GM19455 (cell line): Measurements from ENCODE around the gene MCCC2.
"Not testable (repeated sequence)": the region's sequence is repeated elsewhere in the genome, so short reads cannot be mapped to it uniquely, and the experiment has no call there.

Experiments
- ATAC-seq: cut with Tn5 transposase; IDR thresholded peaks from one replicate; pipeline ENCODE4 v1.9.1; 2021; ENCODE audit not compliant: unreplicated experiment

The MCCC2 gene

GRCh38 chr5:71658916-71659662, 71.9 kb downstream of the MCCC2 start:
- ATAC-seq = no peak

GRCh38 chr5:71662381-71662780, 75.2 kb downstream of the MCCC2 start:
- no peak for ATAC-seq

GRCh38 chr5:71663191-71663969, 76.2 kb downstream of the MCCC2 start:
- ATAC-seq = no peak

- ATAC-seq = not testable (repeated sequence)
Observed at GRCh38 chr5:71664615-71665014, 77.5 kb downstream of the MCCC2 start.

GRCh38 chr5:71666321-71666720, 79.2 kb downstream of the MCCC2 start:
- no peak for ATAC-seq

- ATAC-seq = no peak
Observed at GRCh38 chr5:71677977-71678376, 90.8 kb downstream of the MCCC2 start.

- no peak for ATAC-seq
Observed at GRCh38 chr5:71679714-71680113, 92.6 kb downstream of the MCCC2 start.

GRCh38 chr5:71680510-71680909, 93.4 kb downstream of the MCCC2 start:
- no peak for ATAC-seq

GRCh38 chr5:71681296-71681695, 94.2 kb downstream of the MCCC2 start:
- no peak for ATAC-seq

GRCh38 chr5:71684309-71684708, 97.2 kb downstream of the MCCC2 start:
- no peak for ATAC-seq

GRCh38 chr5:71693828-71694427, 106.8 kb downstream of the MCCC2 start:
- ATAC-seq = no peak

GRCh38 chr5:71695071-71695470, 107.9 kb downstream of the MCCC2 start:
- no peak for ATAC-seq

GRCh38 chr5:71695595-71695994, 108.5 kb downstream of the MCCC2 start:
- no peak for ATAC-seq

- no peak for ATAC-seq
Observed at GRCh38 chr5:71697967-71698366, 110.8 kb downstream of the MCCC2 start.

GRCh38 chr5:71699233-71699632, 112.1 kb downstream of the MCCC2 start:
- no peak for ATAC-seq

GRCh38 chr5:71699751-71700150, 112.6 kb downstream of the MCCC2 start:
- ATAC-seq = no peak

- ATAC-seq = no peak
Observed at GRCh38 chr5:71700803-71701202, 113.7 kb downstream of the MCCC2 start.

GRCh38 chr5:71701407-71701806, 114.3 kb downstream of the MCCC2 start:
- ATAC-seq = no peak

GRCh38 chr5:71703941-71704340, 116.8 kb downstream of the MCCC2 start:
- ATAC-seq = no peak

- no peak for ATAC-seq
Observed at GRCh38 chr5:71705421-71705820, 118.3 kb downstream of the MCCC2 start.

GRCh38 chr5:71706906-71707305, 119.8 kb downstream of the MCCC2 start:
- ATAC-seq = no peak
